ENCODE results near the gene IL1A. TPM values are rescaled to one million over a fixed set of nuclear protein-coding genes. Genes with fewer than 3 reads are reported as not detected.

The IL1A gene
- total and polyA plus RNA-seq, 2 donors (not counting 3 experiments of a cell fraction or from before 2014, with no cell fraction given) = 0.29 to 1.4 TPM

DNA sequence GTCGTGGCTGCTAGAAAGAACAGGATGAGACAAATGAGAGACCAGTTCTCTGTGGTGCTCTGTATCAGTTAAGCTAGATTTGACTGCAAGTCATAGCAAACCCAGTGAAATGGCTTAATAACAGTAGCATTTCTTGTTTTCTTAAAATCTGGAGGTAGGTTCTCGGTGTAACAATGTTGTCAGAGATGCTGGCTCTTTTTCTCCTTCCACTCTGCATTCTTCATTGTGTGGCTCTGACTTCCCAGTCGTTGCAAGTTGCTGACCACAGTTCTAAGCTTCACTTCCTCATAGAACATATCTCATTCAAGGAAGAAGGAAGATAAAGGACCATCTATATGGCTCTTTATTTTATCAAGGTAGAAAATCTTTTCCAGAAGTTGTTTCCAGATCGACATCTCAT is 12.0 kb downstream of the IL1A start:
- ChIA-PET POLR2A (no interaction called here), CTCF (no interaction called here)
- Histone ChIP-seq H3K9me1 (replicated peaks; ENCODE audit: control insufficient read depth, extremely low read depth, insufficient read depth, low read length) (no peaks in the 10 kb centered on the region), H3K79me2 (ENCODE audit: control insufficient read depth, insufficient read depth, low read length) (no peaks in the 10 kb centered on the region), H3K27ac (ENCODE audit: insufficient read depth, low read depth, low read length) (no peak overlapping the region), H3K9ac (replicated peaks; ENCODE audit: extremely low read depth, insufficient read depth, low read length) (no peak overlapping the region), H2AFZ (ENCODE audit: low read depth, low read length) (no peak overlapping the region), H3K36me3 (ENCODE audit: control insufficient read depth in 2 of 2, extremely low read depth in 1 of 2, insufficient read depth in 2 of 2, low read length in 2 of 2) (no peaks in the 10 kb centered on the region), H3K9me3 (replicated peaks; ENCODE audit: control insufficient read depth, insufficient read depth, low read length) (no peaks in the 10 kb centered on the region), H3K27me3 (ENCODE audit: control insufficient read depth in 2 of 2, insufficient read depth in 2 of 2, low read length in 2 of 2) (no peaks in the 10 kb centered on the region), H3K4me3 (replicated peaks in 1 of 3; ENCODE audit: insufficient read depth in 1 of 3, low read depth in 1 of 3, low read length in 3 of 3) (no peak overlapping the region), H3K4me2 (ENCODE audit: insufficient read depth, low read length) (no peak overlapping the region), H3K4me1 (ENCODE audit: control insufficient read depth, extremely low read depth, insufficient read depth, low read length) (no peaks in the 10 kb centered on the region), H4K20me1 (replicated peaks; ENCODE audit: control insufficient read depth, extremely low read depth, insufficient read depth, low read length) (no peaks in the 10 kb centered on the region)
- DNase-seq (ENCODE audit: low read depth, low spot score) = no peak
- intact Hi-C loops (cut with micrococcal nuclease) = no loop called here
- FAIRE-seq = no peak
- BruUV-seq (replicated peaks) = no TSS peak
- TF ChIP-seq GATA2 (IDR thresholded peaks at IDR 0.05; ENCODE audit: insufficient read depth, insufficient read length, low read depth, low read length) (no peak), EZH2 (IDR thresholded peaks at IDR 0.05; ENCODE audit: borderline replicate concordance, low read depth, low read length, severe bottlenecking) (no peak), FOS (IDR thresholded peaks at IDR 0.05; ENCODE audit: borderline replicate concordance, insufficient read depth, low read length) (no peak), POLR2AphosphoS5 (IDR thresholded peaks at IDR 0.05; ENCODE audit: insufficient read depth, low read depth, low read length) (no peak), POLR2A (IDR thresholded peaks at IDR 0.05; ENCODE audit: low read depth, low read length) (no peak), JUN (IDR thresholded peaks at IDR 0.05; ENCODE audit: borderline replicate concordance, insufficient read depth, insufficient read length, low read depth) (no peak), MYC (IDR thresholded peaks at IDR 0.05; ENCODE audit: low read depth, low read length) (no peak)
- TF ChIP-seq, protein P1, sequence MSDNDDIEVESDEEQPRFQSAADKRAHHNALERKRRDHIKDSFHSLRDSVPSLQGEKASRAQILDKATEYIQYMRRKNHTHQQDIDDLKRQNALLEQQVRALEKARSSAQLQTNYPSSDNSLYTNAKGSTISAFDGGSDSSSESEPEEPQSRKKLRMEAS (IDR thresholded peaks at IDR 0.05; ENCODE audit: insufficient read depth, insufficient read length) = no peak
- TF ChIP-seq, protein P2, sequence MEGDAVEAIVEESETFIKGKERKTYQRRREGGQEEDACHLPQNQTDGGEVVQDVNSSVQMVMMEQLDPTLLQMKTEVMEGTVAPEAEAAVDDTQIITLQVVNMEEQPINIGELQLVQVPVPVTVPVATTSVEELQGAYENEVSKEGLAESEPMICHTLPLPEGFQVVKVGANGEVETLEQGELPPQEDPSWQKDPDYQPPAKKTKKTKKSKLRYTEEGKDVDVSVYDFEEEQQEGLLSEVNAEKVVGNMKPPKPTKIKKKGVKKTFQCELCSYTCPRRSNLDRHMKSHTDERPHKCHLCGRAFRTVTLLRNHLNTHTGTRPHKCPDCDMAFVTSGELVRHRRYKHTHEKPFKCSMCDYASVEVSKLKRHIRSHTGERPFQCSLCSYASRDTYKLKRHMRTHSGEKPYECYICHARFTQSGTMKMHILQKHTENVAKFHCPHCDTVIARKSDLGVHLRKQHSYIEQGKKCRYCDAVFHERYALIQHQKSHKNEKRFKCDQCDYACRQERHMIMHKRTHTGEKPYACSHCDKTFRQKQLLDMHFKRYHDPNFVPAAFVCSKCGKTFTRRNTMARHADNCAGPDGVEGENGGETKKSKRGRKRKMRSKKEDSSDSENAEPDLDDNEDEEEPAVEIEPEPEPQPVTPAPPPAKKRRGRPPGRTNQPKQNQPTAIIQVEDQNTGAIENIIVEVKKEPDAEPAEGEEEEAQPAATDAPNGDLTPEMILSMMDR (IDR thresholded peaks at IDR 0.05; ENCODE audit: extremely low read depth in 1 of 2, insufficient read depth in 1 of 2, low read depth in 1 of 2, low read length in 2 of 2) = no peak
- dilution Hi-C loops (cut with MboI; ENCODE audit: extremely low pct_ligation_motif_present, low sequenced_read_pairs) = loop anchor here (25.0 kb wide), 1 partner anchor 165 kb away; no protein-coding TSS in a partner anchor

Data from endothelial cell of umbilical vein (primary cell).